HG02623 (cell line): Measurements from ENCODE around the gene ANKAR.
"Not testable (repeated sequence)": the region's sequence is repeated elsewhere in the genome, so short reads cannot be mapped to it uniquely, and the experiment has no call there.

Source experiments
- ATAC-seq: cut with Tn5 transposase; IDR thresholded peaks from one replicate; pipeline ENCODE4 v1.9.1; 2021; ENCODE audit warnings: moderate library complexity; ENCODE audit not compliant: unreplicated experiment

The ANKAR gene

GRCh38 chr2:189659734-189660133 is 14.7 kb upstream of the ANKAR start:
- no peak for ATAC-seq

DNA sequence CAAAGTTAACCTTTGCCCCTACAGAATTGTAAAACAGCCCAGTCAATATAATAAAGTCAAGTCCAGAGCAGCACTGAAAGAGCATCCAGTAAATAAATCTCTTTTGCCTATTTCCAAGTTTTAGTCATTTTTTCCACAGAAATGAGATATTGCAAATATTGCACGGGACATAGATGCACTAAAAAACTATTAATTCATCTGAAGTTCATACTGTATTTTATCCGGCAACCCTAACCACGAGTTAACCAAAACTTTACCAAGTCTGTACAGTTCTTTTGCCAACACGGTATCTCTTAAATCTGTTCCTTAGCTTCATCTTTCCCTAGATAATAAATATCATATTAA is 13.7 kb upstream of the ANKAR start:
- no peak for ATAC-seq

DNA sequence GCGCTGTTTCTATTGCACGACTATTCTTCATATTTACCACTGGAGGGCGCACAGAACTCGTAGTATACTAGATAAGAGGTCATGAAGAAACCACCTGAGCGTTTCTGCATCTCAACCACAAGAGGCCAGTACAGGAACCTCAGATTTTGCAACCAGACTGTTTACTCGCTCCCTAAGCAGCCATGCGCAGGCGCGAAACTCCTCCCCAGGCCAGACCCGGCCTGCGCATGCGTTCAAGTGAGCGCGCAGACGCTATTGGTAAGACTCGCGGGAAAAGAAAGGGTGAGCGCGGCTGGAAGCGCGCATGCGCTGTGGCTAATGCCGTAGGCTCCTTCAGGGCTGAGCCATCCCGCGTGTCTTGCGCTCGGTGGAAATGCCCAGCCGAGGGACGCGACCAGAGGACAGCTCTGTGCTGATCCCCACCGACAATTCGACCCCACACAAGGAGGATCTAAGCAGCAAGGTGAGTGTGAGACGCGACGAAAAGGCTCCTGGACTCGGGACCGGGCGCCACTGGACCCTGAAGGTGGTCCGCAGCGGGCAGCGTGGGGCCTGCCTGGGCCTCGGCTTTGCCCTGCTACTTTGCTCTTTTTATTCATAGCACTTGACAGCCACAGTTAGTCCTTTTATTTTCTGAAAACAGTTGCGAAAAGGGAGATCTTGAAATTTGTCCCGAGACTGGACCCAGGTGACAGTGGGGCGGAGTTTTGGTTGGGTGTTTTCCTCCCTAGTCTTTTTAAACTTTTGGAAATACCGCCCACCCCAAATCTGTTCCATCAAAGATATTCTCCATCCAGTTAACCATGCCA is 13.1 kb upstream of the ANKAR start, which contains the start of gene ASNSD1:
Gene ASNSD1, plus strand, starts transcription at position 312 of the 809 bp plus-strand sequence. CDS start 4,674 bp downstream, outside the sequence.
- peak; percentile 93 for ATAC-seq

GRCh38 chr2:189661957-189662321 is 12.5 kb upstream of the ANKAR start:
- no peak for ATAC-seq

GRCh38 chr2:189662669-189663226 is 11.7 kb upstream of the ANKAR start:
- no peak for ATAC-seq

GRCh38 chr2:189663319-189663718 is 11.2 kb upstream of the ANKAR start:
- not testable (repeated sequence) for ATAC-seq

DNA sequence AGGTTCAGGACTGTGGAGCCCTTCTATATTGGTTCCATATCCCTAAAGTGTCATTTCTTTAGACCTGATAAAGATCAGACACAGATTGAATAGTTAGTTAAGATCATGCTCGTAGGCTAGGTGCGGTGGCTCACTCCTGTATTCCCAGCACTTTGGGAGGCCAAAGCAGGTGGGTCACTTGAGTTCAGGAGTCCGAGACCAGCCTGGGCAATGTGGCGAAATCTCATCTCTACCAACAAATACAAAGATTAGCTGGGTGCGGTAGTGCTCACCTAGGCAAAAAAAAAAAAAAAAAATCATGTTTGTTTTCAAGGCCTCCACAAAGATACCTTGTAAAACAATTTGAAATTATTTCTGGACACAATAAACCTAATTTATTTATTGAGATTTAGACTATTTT is 4.6 kb upstream of the ANKAR start:
- no peak for ATAC-seq

GRCh38 chr2:189673661-189674373 is 653 bp upstream of the ANKAR start:
- ATAC-seq: no peak

- no peak for ATAC-seq
Observed at GRCh38 chr2:189676471-189676870, 2.0 kb downstream of the ANKAR start.

- ATAC-seq: no peak
Observed at GRCh38 chr2:189679226-189679625, 4.8 kb downstream of the ANKAR start.

DNA sequence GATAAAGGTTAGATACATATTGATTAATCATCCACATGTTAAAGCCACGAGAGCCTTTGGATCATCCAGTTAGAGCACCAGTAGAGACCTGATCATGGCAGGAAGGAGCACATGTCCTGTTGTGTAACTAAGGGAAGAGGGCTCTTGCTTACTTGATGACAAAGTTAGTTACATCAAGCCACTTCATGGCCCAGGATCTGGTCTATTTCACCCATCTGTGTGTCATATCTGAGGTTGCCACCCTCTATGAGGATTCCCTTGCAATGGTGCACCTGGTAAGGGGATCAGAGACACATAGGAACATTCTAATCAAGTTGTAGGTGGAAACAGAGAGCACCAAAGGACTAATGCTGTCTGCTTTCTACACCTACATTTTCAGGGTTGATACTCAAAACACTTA is 6.7 kb downstream of the ANKAR start:
- no peak for ATAC-seq

- ATAC-seq: no peak
Observed at GRCh38 chr2:189681903-189682302, 7.4 kb downstream of the ANKAR start.

- no peak for ATAC-seq
Observed at GRCh38 chr2:189683348-189683747, 8.9 kb downstream of the ANKAR start.

GRCh38 chr2:189684811-189685210 is 10.3 kb downstream of the ANKAR start:
- no peak for ATAC-seq

GRCh38 chr2:189685540-189686229 is 11.2 kb downstream of the ANKAR start:
- ATAC-seq: peak; percentile 52

DNA sequence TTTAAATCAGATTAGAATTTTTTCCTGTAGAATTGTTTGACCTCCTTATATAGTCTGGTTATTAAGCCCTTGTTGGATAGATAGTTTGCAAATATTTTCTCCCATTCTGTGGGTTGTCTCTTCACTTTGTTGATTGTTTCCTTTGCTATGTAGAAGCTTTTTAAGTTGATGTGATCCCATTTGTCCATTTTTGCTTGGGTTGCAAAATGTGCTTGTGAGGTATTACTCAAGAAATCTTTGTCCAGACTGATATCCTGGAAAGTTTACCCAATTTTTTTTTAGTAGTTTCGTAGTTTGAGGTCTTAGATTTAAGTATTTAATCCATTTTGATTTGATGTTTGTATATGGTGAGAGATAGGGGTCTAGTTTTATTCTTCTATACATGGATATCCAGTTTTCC is 13.3 kb downstream of the ANKAR start:
- ATAC-seq: not testable (repeated sequence)

DNA sequence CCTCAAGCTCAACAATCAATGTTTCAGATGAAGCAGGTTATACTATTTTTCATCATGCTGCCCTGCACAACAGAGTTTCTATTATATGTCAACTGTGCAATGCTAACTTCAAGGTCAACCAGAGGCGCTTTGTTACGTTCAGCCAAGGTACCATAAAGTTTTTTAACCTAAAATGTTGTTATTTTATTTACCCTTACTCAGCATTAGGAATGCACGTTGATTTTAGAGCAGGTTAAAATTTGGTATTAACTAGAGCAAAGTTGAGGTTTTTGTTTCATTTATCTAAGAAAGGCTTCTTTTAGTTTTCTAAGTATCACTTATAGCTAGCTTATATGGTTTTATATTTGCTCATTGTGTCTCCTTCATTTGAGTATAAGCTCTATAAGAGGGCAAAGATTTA is 21.8 kb downstream of the ANKAR start:
- ATAC-seq: no peak

DNA sequence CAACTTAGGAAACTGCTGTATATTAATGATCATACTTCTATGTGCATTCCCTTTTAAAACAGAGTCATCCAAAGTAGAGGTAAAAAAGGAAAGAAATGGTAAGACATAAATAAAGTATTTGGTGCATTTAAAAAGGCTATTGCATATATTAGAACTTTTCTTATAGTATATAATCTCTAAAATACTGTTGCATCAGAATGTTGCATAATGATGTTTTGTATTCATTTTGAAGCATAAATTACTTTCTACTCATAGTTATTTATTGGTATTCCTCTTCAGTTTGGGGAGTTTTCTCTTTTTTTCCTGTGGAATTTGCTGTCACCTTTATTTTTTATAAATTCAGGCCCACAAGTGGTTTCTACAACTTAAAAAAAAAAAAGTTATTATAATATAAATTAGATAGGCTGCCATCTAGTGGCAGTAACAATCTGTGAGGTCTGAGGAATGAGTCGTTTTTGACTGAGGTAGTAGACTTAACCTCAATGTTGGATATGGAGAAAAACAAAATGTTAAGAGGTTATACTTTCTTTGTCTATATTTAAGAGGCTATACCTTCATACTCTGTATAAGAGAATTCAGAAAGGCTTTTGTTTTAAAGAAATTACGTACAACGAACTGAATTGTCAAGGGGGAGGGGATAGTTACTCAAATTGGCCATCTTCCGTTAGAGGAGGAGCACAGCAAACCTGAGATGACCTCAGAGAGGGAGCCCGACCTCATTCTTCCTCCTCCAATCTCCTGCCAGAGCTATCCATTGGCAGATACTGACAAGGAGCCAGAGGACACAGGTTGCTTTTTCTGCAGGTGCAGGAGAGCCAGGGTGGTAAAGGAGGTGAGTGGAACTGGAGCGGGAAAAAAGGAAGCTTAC is 23.8 kb downstream of the ANKAR start:
- no peak for ATAC-seq

DNA sequence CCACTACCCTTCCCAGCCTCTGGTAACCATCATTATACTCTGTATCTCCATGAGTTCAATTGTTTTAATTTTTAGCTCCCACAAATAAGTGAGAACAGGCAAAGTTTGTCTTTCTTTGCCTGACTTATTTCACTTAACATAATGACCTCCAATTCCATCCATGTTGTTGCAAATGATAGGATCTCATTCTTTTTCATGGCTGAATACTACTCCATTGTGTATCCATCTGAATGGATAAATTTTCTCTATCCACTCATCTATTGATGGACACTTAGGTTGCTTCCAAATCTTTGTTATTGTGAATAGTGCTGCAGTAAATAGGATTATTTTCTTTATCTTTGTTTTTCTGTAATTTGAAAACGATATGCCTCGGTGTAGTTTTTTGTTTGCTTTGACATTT is 26.2 kb downstream of the ANKAR start:
- no peak for ATAC-seq

DNA sequence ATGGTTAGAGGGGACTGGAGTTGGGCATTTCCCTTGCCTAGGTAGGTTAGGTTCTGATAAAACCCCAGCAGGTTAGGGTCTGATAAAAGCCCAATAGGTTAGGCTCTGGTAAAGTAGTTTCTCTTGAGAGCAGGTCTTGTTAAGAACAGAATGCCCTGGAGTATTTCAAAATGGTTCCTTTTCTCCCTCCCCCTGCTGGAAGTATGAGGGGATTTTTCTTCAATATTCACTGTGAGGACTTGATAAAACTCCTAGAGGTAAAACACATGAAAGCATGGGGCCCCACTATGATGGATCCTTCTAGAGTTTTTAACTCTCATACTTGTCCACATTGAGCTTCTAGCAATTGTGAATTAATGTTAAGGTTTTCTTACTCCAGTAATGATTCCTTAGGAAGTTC is 27.6 kb downstream of the ANKAR start:
- no peak for ATAC-seq
